ENCODE results near the gene TLE6. TPM values are rescaled to one million over a fixed set of nuclear protein-coding genes. Genes with fewer than 3 reads are reported as not detected.

TLE6 gene
- total and polyA plus RNA-seq, 2 of the 8 experiments (the other 6 are each of a cell fraction or from before 2014, with no cell fraction given): 2.5 to 2.9 TPM

DNA sequence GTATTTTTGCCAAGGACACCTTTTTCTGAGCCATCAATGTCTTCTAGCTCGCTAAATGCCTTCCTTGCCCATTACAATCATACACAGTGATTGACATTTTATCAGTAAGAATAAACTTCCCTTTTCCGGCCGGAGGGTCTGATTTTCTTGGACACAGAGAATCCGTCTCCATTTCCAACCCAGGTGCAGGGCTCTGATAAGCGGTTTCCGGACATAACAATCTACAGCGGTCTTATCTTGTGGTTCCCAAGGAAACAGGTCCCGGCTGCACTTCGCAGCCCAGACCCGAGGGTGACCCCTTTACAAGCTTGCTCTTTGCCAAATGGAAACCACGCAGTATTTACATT lies 27.5 kb upstream of the TLE6 start:
- no peak overlapping the region for H2BK120ac ChIP-seq (replicated peaks; ENCODE audit: low read depth, low read length)
- H3K4me1 ChIP-seq (replicated peaks in 1 of 4; ENCODE audit: control insufficient read depth in 3 of 4, insufficient read depth in 4 of 4, low read length in 3 of 4): peaks cover 0 to 6% (median 4%) of the 10 kb centered on the region in 4 experiments; a peak in 5 of 7 replicates
- no peak overlapping the region for H3K4ac ChIP-seq (replicated peaks; ENCODE audit: insufficient read length, low read depth, low read length)
- H3K14ac ChIP-seq (ENCODE audit: insufficient read length): no peak overlapping the region
- H4K5ac ChIP-seq (ENCODE audit: insufficient read length, low read depth, low read length): no peak overlapping the region
- no peaks in the 10 kb centered on the region for H3K9me3 ChIP-seq (ENCODE audit: insufficient read depth in 2 of 2, low read depth in 1 of 2, low read length in 1 of 2)
- no peaks in the 10 kb centered on the region for H3K27me3 ChIP-seq (replicated peaks in 1 of 4; ENCODE audit: control insufficient read depth in 3 of 4, extremely low read depth in 1 of 4, insufficient read depth in 3 of 4, low read length in 3 of 4)
- TF ChIP-seq, protein P1, sequence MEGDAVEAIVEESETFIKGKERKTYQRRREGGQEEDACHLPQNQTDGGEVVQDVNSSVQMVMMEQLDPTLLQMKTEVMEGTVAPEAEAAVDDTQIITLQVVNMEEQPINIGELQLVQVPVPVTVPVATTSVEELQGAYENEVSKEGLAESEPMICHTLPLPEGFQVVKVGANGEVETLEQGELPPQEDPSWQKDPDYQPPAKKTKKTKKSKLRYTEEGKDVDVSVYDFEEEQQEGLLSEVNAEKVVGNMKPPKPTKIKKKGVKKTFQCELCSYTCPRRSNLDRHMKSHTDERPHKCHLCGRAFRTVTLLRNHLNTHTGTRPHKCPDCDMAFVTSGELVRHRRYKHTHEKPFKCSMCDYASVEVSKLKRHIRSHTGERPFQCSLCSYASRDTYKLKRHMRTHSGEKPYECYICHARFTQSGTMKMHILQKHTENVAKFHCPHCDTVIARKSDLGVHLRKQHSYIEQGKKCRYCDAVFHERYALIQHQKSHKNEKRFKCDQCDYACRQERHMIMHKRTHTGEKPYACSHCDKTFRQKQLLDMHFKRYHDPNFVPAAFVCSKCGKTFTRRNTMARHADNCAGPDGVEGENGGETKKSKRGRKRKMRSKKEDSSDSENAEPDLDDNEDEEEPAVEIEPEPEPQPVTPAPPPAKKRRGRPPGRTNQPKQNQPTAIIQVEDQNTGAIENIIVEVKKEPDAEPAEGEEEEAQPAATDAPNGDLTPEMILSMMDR (IDR thresholded peaks at IDR 0.05; ENCODE audit: control extremely low read depth in 1 of 3, insufficient read depth in 1 of 3, low read depth in 1 of 3, low read length in 3 of 3): no peak
- no peak for TF ChIP-seq JUN (IDR thresholded peaks at IDR 0.05; ENCODE audit: low read depth, low read length)
- TF ChIP-seq CHD1 (IDR thresholded peaks at IDR 0.05; ENCODE audit: low read depth, low read length): no peak
- POLR2A ChIA-PET (ENCODE audit: partially characterized antibody): interaction anchor here (0.6 to 2.3 kb wide), 11 partner anchors 11 to 261 kb away, joined by 3 to 7 read pairs (median 3); no protein-coding TSS in a partner anchor
- FAIRE-seq (no peak), DNase-seq (ENCODE audit: low read depth in 1 of 2, low spot score in 2 of 2) (no peak)
- peak overlapping the region; percentile 73 to 98 (median 90) for H3K4me3 ChIP-seq (ENCODE audit: extremely low read depth in 1 of 4, insufficient read depth in 2 of 4, low read depth in 3 of 4, low read length in 4 of 4)
- H4K8ac ChIP-seq (ENCODE audit: extremely low read depth, insufficient read depth, low read length): peak overlapping the region; percentile 98; the same call in 1 of the 2 replicates
- H2AFZ ChIP-seq (ENCODE audit: low read length): no peak overlapping the region
- H2BK20ac ChIP-seq (ENCODE audit: low read length): no peak overlapping the region
- no peak overlapping the region for H2BK12ac ChIP-seq (ENCODE audit: low read depth, low read length)
- no peaks in the 10 kb centered on the region for H3K36me3 ChIP-seq (ENCODE audit: control insufficient read depth in 2 of 4, insufficient read depth in 4 of 4, low read length in 3 of 4)
- peaks cover 0 to 12% of the 10 kb centered on the region in 2 experiments; a peak in 2 of 4 replicates for H3K79me2 ChIP-seq (ENCODE audit: control insufficient read depth in 1 of 2, insufficient read depth in 2 of 2, low read length in 2 of 2)
- no peak overlapping the region for H2AK5ac ChIP-seq (ENCODE audit: low read depth, low read length)
- peaks cover 4% of the 10 kb centered on the region; the same call in 1 of the 2 replicates for H3K23me2 ChIP-seq (ENCODE audit: low read depth, low read length)
- CTCF ChIA-PET (ENCODE audit: partially characterized antibody): interaction anchor here (0.9 to 18.9 kb wide), 24 partner anchors 11 to 351 kb away, joined by 3 to 260 read pairs (median 5); no protein-coding TSS in a partner anchor
- H2BK5ac ChIP-seq (ENCODE audit: low read depth, low read length): peak overlapping the region; percentile 75
- peak overlapping the region; percentile 87 to 92 for H3K4me2 ChIP-seq (ENCODE audit: insufficient read depth in 1 of 2, low read depth in 2 of 2, low read length in 2 of 2)
- H3K9ac ChIP-seq (replicated peaks in 1 of 4; ENCODE audit: extremely low read depth in 1 of 4, low read depth in 3 of 4, low read length in 3 of 4): peak overlapping the region in 3 of 4 experiments; percentile 75 to 88 (median 79); a peak in 6 of 7 replicates
- no peak overlapping the region for H2BK15ac ChIP-seq (ENCODE audit: low read length)
- no peak overlapping the region for H4K91ac ChIP-seq (replicated peaks; ENCODE audit: insufficient read length, low read length)
- 8% methylated on average over 11 of the region's 11 CpGs; no CpG with 5 or more reads in 1 of the 2 experiments for WGBS, 2 experiments (ENCODE audit: extremely low coverage in 1 of 2, insufficient coverage in 1 of 2, insufficient read length in 1 of 2, insufficient replicate concordance in 2 of 2, low coverage in 1 of 2, low lambda C conversion rate in 2 of 2, missing lambda C conversion rate in 1 of 2)
- H3K56ac ChIP-seq (replicated peaks; ENCODE audit: insufficient read length, low read depth, low read length): peak overlapping the region; percentile 78
- no peaks in the 10 kb centered on the region for H4K20me1 ChIP-seq (replicated peaks in 1 of 2; ENCODE audit: control insufficient read depth in 1 of 2, insufficient read depth in 2 of 2, low read length in 2 of 2)
- H3K18ac ChIP-seq (ENCODE audit: extremely low read depth, low read length): no peak overlapping the region
- H3K27ac ChIP-seq (ENCODE audit: low read depth, low read length): peak overlapping the region; percentile 74; the same call in 1 of the 2 replicates
- peaks cover 9% of the 10 kb centered on the region; the same call in 1 of the 2 replicates for H3K79me1 ChIP-seq (ENCODE audit: low read depth, low read length)
- no peak overlapping the region for H3K23ac ChIP-seq (ENCODE audit: insufficient read length)
